MM.1S (cell line): ENCODE results near the gene NTN4.

Source experiments
- CTCF ChIP-seq: fragments of 300-600 bp; sonication (generic); IDR thresholded peaks from 2 replicates; pipeline ENCODE4 v1.5.1; 2016; ENCODE audit warnings: antibody characterized with exemption, low read length, mixed read lengths
- EZH2 ChIP-seq: fragments of 300-600 bp; sonication (generic); optimal IDR thresholded peaks from 2 replicates; pipeline ENCODE3; 2017; ENCODE audit warnings: low read depth, mild to moderate bottlenecking, antibody characterized with exemption, low read length, mixed read lengths
- EZH2phosphoT487 ChIP-seq: fragments of 300-600 bp; sonication (generic); IDR thresholded peaks from 2 replicates; pipeline ENCODE4 v1.6.1; 2018; ENCODE audit warnings: antibody characterized with exemption, low read length

DNA sequence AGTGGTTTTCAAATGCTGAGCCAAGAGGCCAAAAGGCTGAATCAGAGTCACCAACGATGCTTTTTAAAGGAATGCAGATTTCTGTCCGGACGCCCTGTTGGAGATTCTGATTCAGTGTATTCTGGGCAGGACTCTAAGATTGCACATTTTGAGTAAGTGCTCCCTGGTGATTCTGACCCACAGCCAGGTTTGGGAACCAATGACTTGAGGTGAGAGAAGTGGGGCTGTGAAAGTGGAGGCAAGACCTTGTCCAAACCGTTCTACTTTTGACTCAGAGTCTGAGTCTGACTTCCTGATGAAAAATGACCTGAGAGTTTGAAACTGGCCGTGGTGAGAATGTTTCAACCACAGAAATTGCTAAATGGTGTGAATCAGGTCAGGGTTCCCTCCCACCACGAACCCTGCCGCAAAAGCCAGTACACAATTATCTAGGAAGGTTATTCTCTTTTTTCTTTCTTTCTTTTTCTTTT, 90.2 kb downstream of the NTN4 start:
- no peak for TF ChIP-seq CTCF
- no peak for TF ChIP-seq EZH2
- no peak for TF ChIP-seq EZH2phosphoT487
